GM23338 (cell line): Measurements from ENCODE around the gene ARL15. TPM values are rescaled to one million over a fixed set of nuclear protein-coding genes. Genes with fewer than 3 reads are reported as not detected.

ENCODE experiments used
- ATAC-seq: fragments of 200-7000 bp; cut with Tn5 transposase; 3 replicates; pipeline ENCODE4 v1.9.1; 2020
- DNase-seq: peaks from one replicate; pipeline ENCODE4 v3.0.0-alpha.2; 2015; ENCODE audit warnings: low spot score
- H2AFZ ChIP-seq: fragments of 200-600 bp; sonication (generic); 2 replicates; pipeline ENCODE4 v1.8.0; 2016; ENCODE audit warnings: antibody characterized with exemption, mild to moderate bottlenecking, moderate library complexity
- H3F3A ChIP-seq: fragments of 200-600 bp; sonication (generic); replicated peaks from 2 replicates; pipeline ENCODE4 v1.8.0; 2017; ENCODE audit warnings: antibody characterized with exemption, mixed run types, low read depth
- H3K27ac ChIP-seq: fragments of 200-600 bp; sonication (generic); 2 replicates; pipeline ENCODE4 v1.6.1; 2016; ENCODE audit warnings: low read depth
- H3K27me3 ChIP-seq: fragments of 200-600 bp; sonication (generic); 2 replicates; pipeline ENCODE4 v1.8.0; 2016; ENCODE audit warnings: mild to moderate bottlenecking, mixed run types, moderate library complexity; ENCODE audit not compliant: insufficient read depth
- H3K36me3 ChIP-seq: fragments of 200-600 bp; sonication (generic); 2 replicates; pipeline ENCODE4 v1.8.0; 2016; ENCODE audit warnings: mild to moderate bottlenecking; ENCODE audit not compliant: insufficient read depth
- H3K4me1 ChIP-seq: fragments of 200-600 bp; sonication (generic); 2 replicates; pipeline ENCODE4 v1.8.0; 2016; ENCODE audit warnings: mild to moderate bottlenecking, moderate library complexity; ENCODE audit not compliant: insufficient read depth
- H3K4me2 ChIP-seq: fragments of 200-600 bp; sonication (generic); 2 replicates; pipeline ENCODE4 v1.7.1; 2017; ENCODE audit warnings: mixed run types
- H3K4me3 ChIP-seq: fragments of 200-600 bp; sonication (generic); 2 replicates; pipeline ENCODE4 v1.6.1; 2016; ENCODE audit warnings: mixed run types
- H3K79me2 ChIP-seq: fragments of 200-600 bp; sonication (generic); replicated peaks from 2 replicates; pipeline ENCODE4 v1.8.0; 2017; ENCODE audit warnings: mild to moderate bottlenecking; ENCODE audit not compliant: insufficient read depth
- H3K9me2 ChIP-seq: fragments of 200-600 bp; sonication (generic); 2 replicates; pipeline ENCODE4 v1.8.0; 2017; ENCODE audit not compliant: insufficient read depth
- H4K20me1 ChIP-seq: fragments of 200-600 bp; sonication (generic); replicated peaks from 2 replicates; pipeline ENCODE4 v1.8.0; 2017; ENCODE audit warnings: mild to moderate bottlenecking; ENCODE audit not compliant: insufficient read depth
- H3K27ac Mint-ChIP-seq: 2 replicates; pipeline ENCODE4 v1.8.0; 2020; ENCODE audit warnings: inconsistent platforms, mild to moderate bottlenecking, moderate library complexity, mixed read lengths
- H3K27me3 Mint-ChIP-seq: 3 replicates; pipeline ENCODE4 v1.8.0; 2022; ENCODE audit warnings: low read depth, mild to moderate bottlenecking, moderate library complexity, mixed read lengths, inconsistent platforms; ENCODE audit not compliant: insufficient read depth, poor library complexity
- H3K36me3 Mint-ChIP-seq: 3 replicates; pipeline ENCODE4 v1.8.0; 2021; ENCODE audit warnings: low read depth, mild to moderate bottlenecking, inconsistent platforms, moderate library complexity, mixed read lengths
- H3K4me1 Mint-ChIP-seq: 3 replicates; pipeline ENCODE4 v1.8.0; 2020; ENCODE audit warnings: mild to moderate bottlenecking, inconsistent platforms, mixed read lengths
- H3K4me3 Mint-ChIP-seq: 3 replicates; pipeline ENCODE4 v1.8.0; 2021; ENCODE audit warnings: moderate library complexity, mild to moderate bottlenecking, inconsistent platforms, mixed read lengths
- H3K9me3 Mint-ChIP-seq: 3 replicates; pipeline ENCODE4 v1.8.0; 2020; ENCODE audit warnings: moderate library complexity, mild to moderate bottlenecking, inconsistent platforms, mixed read lengths
- CREB1 ChIP-seq: fragments of 250-450 bp; sonication (Bioruptor Pico); IDR thresholded peaks from 2 replicates; pipeline ENCODE4 v1.5.0; 2020; ENCODE audit warnings: low read depth, mild to moderate bottlenecking, moderate library complexity
- EZH2phosphoT487 ChIP-seq: fragments of 200-600 bp; sonication (generic); IDR thresholded peaks from one replicate; pipeline ENCODE4 v1.8.1; 2018; ENCODE audit warnings: antibody characterized with exemption; ENCODE audit not compliant: unreplicated experiment
- JUNB ChIP-seq: IDR thresholded peaks from one replicate; pipeline ENCODE4 v1.6.1; 2016; ENCODE audit warnings: antibody characterized with exemption; ENCODE audit not compliant: unreplicated experiment
- NANOG ChIP-seq: IDR thresholded peaks from 2 replicates; pipeline ENCODE4 v1.6.1; 2016; ENCODE audit warnings: antibody characterized with exemption, borderline replicate concordance
- STAT1 ChIP-seq: IDR thresholded peaks from one replicate; pipeline ENCODE4 v1.6.1; 2016; ENCODE audit warnings: antibody characterized with exemption; ENCODE audit not compliant: unreplicated experiment
- ZNF114 ChIP-seq: fragments of 250-450 bp; sonication (Bioruptor Pico); IDR thresholded peaks from 2 replicates; pipeline ENCODE4 v1.5.0; 2020; ENCODE audit warnings: mild to moderate bottlenecking, moderate library complexity
- ZNF331 ChIP-seq: fragments of 250-450 bp; sonication (Bioruptor Pico); IDR thresholded peaks from 2 replicates; pipeline ENCODE4 v1.5.0; 2020; ENCODE audit warnings: low read depth, mild to moderate bottlenecking, moderate library complexity
- ZNF462 ChIP-seq: fragments of 250-450 bp; sonication (Bioruptor Pico); IDR thresholded peaks from 2 replicates; pipeline ENCODE4 v1.5.0; 2020; ENCODE audit warnings: mild to moderate bottlenecking, moderate library complexity
- polyA plus RNA-seq: library from polyadenylated mRNA; unstranded; fragments of >200 nt; fragmentation: Nextera tagmentation; extraction: Ambion mirVana; gene quantifications from 2 replicates; pipeline ENCODE4 v1.2.1, GENCODE V29; 2016
- total RNA-seq: library from RNA; depleted of rRNA; stranded (reverse); fragments of >200 nt; shearing (Covaris generic); gene quantifications from 2 replicates; pipeline ENCODE4 v1.2.3, GENCODE V29; 2014
- TF ChIP-seq, protein P1 (sequence below): IDR thresholded peaks from one replicate; pipeline ENCODE4 v1.6.1; 2018; ENCODE audit warnings: antibody characterized with exemption; ENCODE audit not compliant: unreplicated experiment
- TF ChIP-seq, protein P2 (sequence below), 2 experiments: fragments of 200-600 bp in 1 of 2; sonication (generic) in 1 of 2; conservative IDR thresholded peaks; 2 replicates each; pipeline versions ENCODE4 v1.5.1 to v1.6.1; 2016 to 2017; ENCODE audit warnings: antibody characterized with exemption in 2 of 2, low read depth in 2 of 2, mild to moderate bottlenecking in 2 of 2, moderate library complexity in 1 of 2

The ARL15 gene
- total and polyA plus RNA-seq, 2 experiments from 2014 or later, result 13.0 to 54.0 TPM

DNA sequence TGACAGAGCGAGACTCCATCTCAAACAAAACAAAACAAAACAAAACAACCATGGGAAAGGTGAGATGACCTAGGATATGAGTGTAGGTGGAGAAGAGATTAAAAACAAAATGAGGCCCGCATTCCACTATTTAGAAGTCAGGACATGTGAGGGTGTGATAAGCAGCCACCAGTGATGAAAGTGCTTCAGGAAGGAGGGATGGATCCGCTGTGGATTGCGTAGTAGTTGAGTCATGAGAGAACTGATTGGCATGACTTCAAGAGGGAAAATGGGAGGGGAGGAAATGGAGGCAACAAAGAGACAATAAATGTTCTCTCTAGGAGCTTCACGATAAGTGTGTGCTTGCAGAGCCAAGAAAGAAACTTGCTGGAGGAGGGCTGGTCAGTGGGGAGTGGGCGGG lies 367.6 kb downstream of the ARL15 start (continued):
- TF ChIP-seq ZNF462 (CRISPR knock-in tag), result no peak
- no peak for TF ChIP-seq ZNF114 (CRISPR knock-in tag)
- no peak for TF ChIP-seq STAT1
- no peak for TF ChIP-seq EZH2phosphoT487

- ATAC-seq (no peak), DNase-seq (no peak)
- H3K27ac ChIP-seq, result no peak overlapping the region
- H3K4me1 ChIP-seq, result peaks cover 19% of the 10 kb centered on the region
- H3K27me3 Mint-ChIP-seq, result peaks cover 1% of the 10 kb centered on the region
- peaks cover 21% of the 10 kb centered on the region for H3K4me1 Mint-ChIP-seq
- no peak overlapping the region for H3K27ac Mint-ChIP-seq
- H3K4me3 ChIP-seq, result no peak overlapping the region
- no peaks in the 10 kb centered on the region for H4K20me1 ChIP-seq
- H3K4me3 Mint-ChIP-seq, result no peak overlapping the region
- H3K9me3 Mint-ChIP-seq, result no peaks in the 10 kb centered on the region
- no peak overlapping the region for H2AFZ ChIP-seq
- H3K36me3 Mint-ChIP-seq, result peaks cover 6% of the 10 kb centered on the region; the same call in 1 of the 3 replicates
- no peaks in the 10 kb centered on the region for H3K9me2 ChIP-seq
- no peak overlapping the region for H3K4me2 ChIP-seq
- H3K79me2 ChIP-seq, result no peaks in the 10 kb centered on the region
- H3K27me3 ChIP-seq, result no peaks in the 10 kb centered on the region
- H3F3A ChIP-seq, result no peaks in the 10 kb centered on the region
- no peaks in the 10 kb centered on the region for H3K36me3 ChIP-seq
- no peak for TF ChIP-seq STAT1
- TF ChIP-seq, protein P1, sequence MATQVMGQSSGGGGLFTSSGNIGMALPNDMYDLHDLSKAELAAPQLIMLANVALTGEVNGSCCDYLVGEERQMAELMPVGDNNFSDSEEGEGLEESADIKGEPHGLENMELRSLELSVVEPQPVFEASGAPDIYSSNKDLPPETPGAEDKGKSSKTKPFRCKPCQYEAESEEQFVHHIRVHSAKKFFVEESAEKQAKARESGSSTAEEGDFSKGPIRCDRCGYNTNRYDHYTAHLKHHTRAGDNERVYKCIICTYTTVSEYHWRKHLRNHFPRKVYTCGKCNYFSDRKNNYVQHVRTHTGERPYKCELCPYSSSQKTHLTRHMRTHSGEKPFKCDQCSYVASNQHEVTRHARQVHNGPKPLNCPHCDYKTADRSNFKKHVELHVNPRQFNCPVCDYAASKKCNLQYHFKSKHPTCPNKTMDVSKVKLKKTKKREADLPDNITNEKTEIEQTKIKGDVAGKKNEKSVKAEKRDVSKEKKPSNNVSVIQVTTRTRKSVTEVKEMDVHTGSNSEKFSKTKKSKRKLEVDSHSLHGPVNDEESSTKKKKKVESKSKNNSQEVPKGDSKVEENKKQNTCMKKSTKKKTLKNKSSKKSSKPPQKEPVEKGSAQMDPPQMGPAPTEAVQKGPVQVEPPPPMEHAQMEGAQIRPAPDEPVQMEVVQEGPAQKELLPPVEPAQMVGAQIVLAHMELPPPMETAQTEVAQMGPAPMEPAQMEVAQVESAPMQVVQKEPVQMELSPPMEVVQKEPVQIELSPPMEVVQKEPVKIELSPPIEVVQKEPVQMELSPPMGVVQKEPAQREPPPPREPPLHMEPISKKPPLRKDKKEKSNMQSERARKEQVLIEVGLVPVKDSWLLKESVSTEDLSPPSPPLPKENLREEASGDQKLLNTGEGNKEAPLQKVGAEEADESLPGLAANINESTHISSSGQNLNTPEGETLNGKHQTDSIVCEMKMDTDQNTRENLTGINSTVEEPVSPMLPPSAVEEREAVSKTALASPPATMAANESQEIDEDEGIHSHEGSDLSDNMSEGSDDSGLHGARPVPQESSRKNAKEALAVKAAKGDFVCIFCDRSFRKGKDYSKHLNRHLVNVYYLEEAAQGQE, result no peak
- TF ChIP-seq ZNF331 (CRISPR knock-in tag), result no peak
- no peak for TF ChIP-seq CREB1 (CRISPR knock-in tag)
- no peak for TF ChIP-seq JUNB
- TF ChIP-seq, protein P2, sequence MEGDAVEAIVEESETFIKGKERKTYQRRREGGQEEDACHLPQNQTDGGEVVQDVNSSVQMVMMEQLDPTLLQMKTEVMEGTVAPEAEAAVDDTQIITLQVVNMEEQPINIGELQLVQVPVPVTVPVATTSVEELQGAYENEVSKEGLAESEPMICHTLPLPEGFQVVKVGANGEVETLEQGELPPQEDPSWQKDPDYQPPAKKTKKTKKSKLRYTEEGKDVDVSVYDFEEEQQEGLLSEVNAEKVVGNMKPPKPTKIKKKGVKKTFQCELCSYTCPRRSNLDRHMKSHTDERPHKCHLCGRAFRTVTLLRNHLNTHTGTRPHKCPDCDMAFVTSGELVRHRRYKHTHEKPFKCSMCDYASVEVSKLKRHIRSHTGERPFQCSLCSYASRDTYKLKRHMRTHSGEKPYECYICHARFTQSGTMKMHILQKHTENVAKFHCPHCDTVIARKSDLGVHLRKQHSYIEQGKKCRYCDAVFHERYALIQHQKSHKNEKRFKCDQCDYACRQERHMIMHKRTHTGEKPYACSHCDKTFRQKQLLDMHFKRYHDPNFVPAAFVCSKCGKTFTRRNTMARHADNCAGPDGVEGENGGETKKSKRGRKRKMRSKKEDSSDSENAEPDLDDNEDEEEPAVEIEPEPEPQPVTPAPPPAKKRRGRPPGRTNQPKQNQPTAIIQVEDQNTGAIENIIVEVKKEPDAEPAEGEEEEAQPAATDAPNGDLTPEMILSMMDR (conservative IDR thresholded peaks at IDR 0.05; ENCODE audit: low read depth in 2 of 2), result no peak
- TF ChIP-seq NANOG, result no peak
Observed at GRCh38 chr5:53940921-53941320, 369.5 kb downstream of the ARL15 start.
